Muscle layer of duodenum (tissue), 2 donors: ENCODE results near the gene CPT2.

Experiments used
- H3K27ac ChIP-seq: one replicate; pipeline ENCODE4 v1.7.0; 2013; ENCODE audit warnings: mild to moderate bottlenecking, low read length
- H3K27me3 ChIP-seq: one replicate; pipeline ENCODE4 v1.7.0; 2013; ENCODE audit warnings: low read depth, mild to moderate bottlenecking, control low read depth, low read length
- H3K36me3 ChIP-seq, 2 donors: one replicate each; pipeline ENCODE4 v1.7.0; 2013; ENCODE audit warnings: low read length in 2 of 2, control low read depth in 1 of 2, mild to moderate bottlenecking in 1 of 2; ENCODE audit not compliant: insufficient read depth in 2 of 2, control insufficient read depth in 1 of 2
- H3K4me1 ChIP-seq, 2 donors: one replicate each; pipeline ENCODE4 v1.7.0; 2013; ENCODE audit warnings: low read length in 2 of 2, mild to moderate bottlenecking in 2 of 2, control low read depth in 1 of 2, moderate library complexity in 1 of 2; ENCODE audit not compliant: insufficient read depth in 2 of 2, control insufficient read depth in 1 of 2
- H3K4me3 ChIP-seq, 2 donors: one replicate each; pipeline ENCODE4 v1.7.0; 2013; ENCODE audit warnings: low read length in 2 of 2, low read depth in 1 of 2, mild to moderate bottlenecking in 1 of 2
- H3K9me3 ChIP-seq, 2 donors: one replicate each; pipeline ENCODE4 v1.7.0; 2013; ENCODE audit warnings: low read length in 2 of 2, control low read depth in 1 of 2, mild to moderate bottlenecking in 1 of 2; ENCODE audit not compliant: control insufficient read depth in 1 of 2
- donor health status: healthy.

The CPT2 gene

DNA sequence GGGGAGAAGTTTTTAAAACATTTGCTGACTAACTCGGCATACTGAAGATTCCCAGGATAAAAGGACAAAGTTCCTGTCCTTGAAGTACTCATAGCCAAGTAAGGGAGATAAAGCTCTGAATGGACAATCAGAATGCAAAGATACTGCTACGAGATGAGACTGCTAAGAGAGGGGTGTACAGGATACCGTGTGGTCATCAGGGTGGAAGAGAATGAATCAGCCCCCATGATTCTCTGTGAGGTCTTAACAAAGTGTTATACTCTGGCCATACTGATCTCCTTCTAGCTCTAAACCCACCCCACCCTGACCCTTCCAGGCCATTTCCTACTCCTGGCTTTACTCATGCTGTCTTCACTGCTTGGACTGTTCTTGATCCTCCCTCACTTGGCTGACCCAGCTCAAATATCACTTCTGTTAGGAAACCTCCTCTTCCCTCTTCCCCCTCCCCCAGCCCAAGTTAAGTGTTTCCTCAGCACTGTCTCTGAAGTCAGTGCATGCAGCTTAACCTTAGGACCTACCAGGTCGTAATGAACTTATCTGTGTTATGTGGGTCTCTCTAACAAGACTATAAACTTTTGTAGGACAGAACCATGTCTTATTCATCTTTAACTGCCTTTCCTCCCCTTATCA, 57.5 kb downstream of the CPT2 start:
- Histone ChIP-seq H3K4me3 (no peak overlapping the region), H3K27ac (no peak overlapping the region), H3K36me3 (no peaks in the 10 kb centered on the region), H3K27me3 (no peaks in the 10 kb centered on the region), H3K4me1 (no peaks in the 10 kb centered on the region), H3K9me3 (no peaks in the 10 kb centered on the region)

DNA sequence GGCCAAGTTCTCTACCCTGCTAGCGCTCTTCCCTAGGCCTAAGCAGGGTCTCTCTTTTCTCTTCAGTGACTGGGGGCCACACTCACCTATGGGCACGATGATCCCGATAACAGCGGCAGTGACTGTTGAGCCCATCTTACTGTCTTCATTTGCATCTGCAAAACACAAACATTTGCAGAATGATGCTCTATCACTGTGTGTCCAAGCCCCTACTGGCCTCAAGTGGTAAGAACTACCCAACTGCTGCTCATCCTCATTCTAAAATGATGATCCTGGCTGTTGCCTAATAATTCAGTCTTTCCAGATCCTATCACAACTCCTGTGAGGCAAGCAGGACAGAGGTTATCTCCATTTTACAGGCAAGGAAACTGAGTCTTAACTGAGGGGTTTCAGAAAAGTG, 58.4 kb downstream of the CPT2 start:
- Histone ChIP-seq H3K36me3 (no peaks in the 10 kb centered on the region), H3K4me3 (no peak overlapping the region), H3K9me3 (no peaks in the 10 kb centered on the region), H3K27me3 (no peaks in the 10 kb centered on the region), H3K4me1 (no peaks in the 10 kb centered on the region), H3K27ac (no peak overlapping the region)

DNA sequence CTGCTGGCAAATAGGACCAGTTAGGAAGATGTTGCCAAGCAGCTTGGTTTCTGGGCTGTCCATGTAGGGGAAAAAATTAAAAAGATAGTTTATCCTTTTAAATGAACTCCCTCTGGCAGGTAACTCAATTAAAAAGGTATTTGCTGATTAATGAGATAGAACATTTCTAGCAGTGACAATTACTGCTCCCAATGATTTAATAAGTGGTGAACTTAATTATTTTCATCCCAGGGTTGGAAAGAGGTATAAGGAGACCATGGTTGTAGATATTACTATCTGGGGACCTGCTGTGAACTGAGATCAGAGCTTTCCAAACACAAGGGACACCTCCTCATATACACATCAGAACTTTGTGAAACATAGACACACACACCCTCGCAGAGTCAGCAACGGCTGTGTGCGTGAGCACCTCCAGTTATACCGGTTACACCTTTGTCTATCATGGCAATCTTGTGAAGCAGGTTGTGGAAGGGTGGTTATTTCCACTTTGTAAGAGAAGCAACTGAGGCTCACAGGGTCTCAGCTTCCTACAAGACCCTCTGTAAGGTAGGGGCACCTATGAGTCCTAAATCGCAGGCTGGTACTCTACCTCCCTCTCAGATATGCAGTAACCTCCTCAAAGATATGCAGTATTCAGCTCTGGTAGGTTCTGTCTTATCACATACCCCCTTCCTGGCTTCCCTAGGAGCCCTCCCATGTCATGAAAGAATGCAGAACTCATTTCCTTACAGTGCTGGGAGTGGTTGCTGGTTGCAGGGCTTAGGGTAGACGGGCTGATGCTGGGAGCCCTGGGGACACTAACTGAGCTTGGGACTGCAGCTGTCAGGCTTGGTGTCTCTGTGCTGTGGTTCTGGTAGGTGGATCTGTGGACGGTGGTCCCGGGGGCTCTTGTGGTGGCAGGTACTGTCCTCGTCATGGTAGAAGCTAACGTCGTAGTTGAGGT, 60.2 kb downstream of the CPT2 start:
- Histone ChIP-seq H3K36me3 (peaks cover 0 to 9% of the 10 kb centered on the region in 2 donors), H3K9me3 (no peaks in the 10 kb centered on the region), H3K4me1 (no peaks in the 10 kb centered on the region), H3K4me3 (no peak overlapping the region), H3K27ac (peak overlapping the region; percentile 14), H3K27me3 (no peaks in the 10 kb centered on the region)

DNA sequence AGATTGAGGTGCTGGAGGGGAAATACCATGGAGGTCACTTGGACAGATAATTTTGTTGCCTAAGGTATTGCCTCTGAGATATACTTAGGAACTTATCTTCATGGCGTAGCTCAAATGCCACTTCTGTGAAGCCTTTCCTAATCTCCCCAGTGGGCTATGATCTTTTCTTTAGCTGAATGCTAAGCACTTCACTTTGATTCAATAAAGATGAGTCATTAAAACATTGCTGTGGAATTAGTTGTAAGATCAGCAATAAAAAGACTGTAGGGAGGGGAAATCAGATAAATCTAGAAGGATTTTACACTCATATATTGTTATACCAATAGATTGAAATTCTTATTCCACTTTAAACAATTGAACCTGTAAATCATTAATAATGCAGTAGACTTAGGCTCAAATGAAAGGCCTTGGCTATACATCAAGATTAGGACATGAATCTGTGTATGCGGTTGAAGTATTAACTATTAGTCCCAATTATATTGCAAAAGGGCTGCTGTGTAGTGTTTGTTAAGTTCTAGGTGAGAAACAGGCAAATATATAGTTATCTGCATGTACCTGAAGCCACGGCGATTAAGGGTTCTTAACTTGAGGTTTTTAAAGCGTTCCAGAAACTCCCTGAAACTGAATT, 60.9 kb downstream of the CPT2 start:
- H3K27me3 ChIP-seq: no peaks in the 10 kb centered on the region
- H3K4me3 ChIP-seq: no peak overlapping the region
- H3K36me3 ChIP-seq: peaks cover 0 to 9% of the 10 kb centered on the region in 2 donors
- H3K27ac ChIP-seq: peak overlapping the region; percentile 14
- no peaks in the 10 kb centered on the region for H3K4me1 ChIP-seq
- H3K9me3 ChIP-seq: no peaks in the 10 kb centered on the region

DNA sequence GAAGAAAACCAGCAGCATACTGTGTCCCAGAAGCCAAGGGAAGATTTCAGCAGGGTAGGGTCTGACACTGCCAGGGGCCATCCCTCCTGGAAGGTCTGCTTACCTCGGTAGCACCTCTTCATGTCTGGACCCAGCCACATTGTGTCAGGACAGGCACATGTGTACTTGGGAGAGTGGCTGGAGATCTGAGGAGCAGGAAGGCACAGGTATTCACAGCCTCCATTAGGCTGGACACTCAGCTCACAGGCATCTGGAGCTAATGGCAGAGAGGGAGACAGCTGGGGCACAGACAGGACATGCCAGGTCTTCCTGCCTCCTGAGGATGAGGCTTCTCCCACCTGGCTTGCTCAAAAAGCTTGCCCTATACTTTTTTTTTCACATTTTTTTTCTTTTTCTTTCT, 61.6 kb downstream of the CPT2 start:
- H3K27me3 ChIP-seq: no peaks in the 10 kb centered on the region
- H3K4me1 ChIP-seq: no peaks in the 10 kb centered on the region
- H3K36me3 ChIP-seq: peaks cover 0 to 9% of the 10 kb centered on the region in 2 donors
- H3K9me3 ChIP-seq: no peaks in the 10 kb centered on the region
- H3K4me3 ChIP-seq: no peak overlapping the region
- no peak overlapping the region for H3K27ac ChIP-seq

DNA sequence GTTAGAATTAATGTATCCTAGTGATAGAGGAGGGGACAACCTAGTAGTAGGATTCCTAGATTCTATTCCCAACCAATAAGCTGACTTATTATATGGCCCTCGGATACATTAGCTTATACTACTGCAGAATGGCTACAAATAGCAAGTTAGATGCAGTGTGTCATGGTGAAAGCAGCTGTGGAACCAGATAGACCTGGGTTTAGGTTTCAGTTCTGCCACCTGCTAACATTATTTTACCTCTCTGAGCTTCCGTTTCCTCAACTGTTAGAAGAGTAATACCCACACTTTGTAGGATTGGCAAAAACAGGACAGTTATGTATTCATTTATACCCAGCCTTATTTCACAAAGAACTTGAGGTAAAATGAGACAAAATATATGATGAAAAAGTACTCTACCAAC, 63.3 kb downstream of the CPT2 start:
- H3K4me1 ChIP-seq: no peaks in the 10 kb centered on the region
- H3K36me3 ChIP-seq: peaks cover 0 to 9% of the 10 kb centered on the region in 2 donors
- H3K4me3 ChIP-seq: no peak overlapping the region
- no peak overlapping the region for H3K27ac ChIP-seq
- H3K27me3 ChIP-seq: no peaks in the 10 kb centered on the region
- H3K9me3 ChIP-seq: no peaks in the 10 kb centered on the region

DNA sequence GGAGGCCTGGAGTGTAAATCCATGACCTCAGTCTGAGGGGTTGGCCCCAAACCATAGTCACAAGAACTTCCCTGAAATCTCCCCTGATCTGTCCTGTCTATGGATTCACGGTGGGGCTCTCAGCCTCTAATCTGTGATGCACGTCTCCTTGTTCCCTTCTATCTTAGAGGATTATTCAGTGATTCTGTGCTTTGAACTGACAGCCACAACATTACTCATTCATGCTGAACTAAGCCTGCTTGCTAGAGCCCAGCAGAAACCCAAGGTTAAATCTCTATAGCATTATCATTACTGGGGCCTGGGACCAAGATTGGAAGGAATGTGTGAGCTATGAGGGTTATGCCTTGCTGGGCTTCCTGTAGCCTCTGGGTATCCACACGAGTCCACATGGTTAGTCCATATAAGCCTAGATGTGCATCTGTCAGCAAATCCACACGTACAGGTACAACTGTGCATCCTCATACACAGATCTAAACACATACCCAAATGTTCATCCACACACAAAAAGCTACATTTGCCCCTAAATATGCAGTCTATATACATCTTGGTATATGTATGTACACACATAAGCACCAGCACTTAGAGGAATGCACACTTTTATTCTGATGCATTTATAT, 64.1 kb downstream of the CPT2 start:
- no peaks in the 10 kb centered on the region for H3K9me3 ChIP-seq
- H3K4me3 ChIP-seq: no peak overlapping the region
- peaks cover 0 to 9% of the 10 kb centered on the region in 2 donors for H3K36me3 ChIP-seq
- H3K27ac ChIP-seq: no peak overlapping the region
- H3K4me1 ChIP-seq: no peaks in the 10 kb centered on the region
- H3K27me3 ChIP-seq: no peaks in the 10 kb centered on the region

DNA sequence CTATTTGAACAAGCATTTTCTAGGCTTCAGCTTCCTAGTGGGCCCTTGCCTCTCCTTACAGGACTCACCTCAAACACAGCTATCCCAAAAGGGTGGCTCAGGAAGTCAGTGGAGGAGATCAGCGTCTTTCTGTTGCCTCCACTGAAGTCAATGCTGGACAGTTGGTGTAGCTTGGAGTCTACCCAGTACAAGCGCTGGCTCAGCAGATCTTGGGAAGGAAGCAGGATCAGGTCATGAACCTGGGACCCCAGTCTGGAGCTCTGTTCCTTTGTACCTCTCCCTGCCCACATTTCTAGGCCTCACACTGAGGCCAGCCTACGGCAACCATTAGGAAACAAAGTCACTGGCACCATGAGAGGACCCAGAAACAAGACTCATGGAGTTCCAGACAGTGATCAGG, 65.4 kb downstream of the CPT2 start:
- Histone ChIP-seq H3K36me3 (peaks cover 0 to 9% of the 10 kb centered on the region in 2 donors), H3K4me1 (no peaks in the 10 kb centered on the region), H3K27ac (no peak overlapping the region), H3K27me3 (no peaks in the 10 kb centered on the region), H3K4me3 (no peak overlapping the region), H3K9me3 (no peaks in the 10 kb centered on the region)
